HG03025 (cell line): ENCODE measurements around the gene TBL2.
"Not testable (repeated sequence)": the region's sequence is repeated elsewhere in the genome, so short reads cannot be mapped to it uniquely, and the experiment has no call there.

ENCODE experiments used
- ATAC-seq: cut with Tn5 transposase; IDR thresholded peaks from one replicate; pipeline ENCODE4 v1.9.1; 2021; ENCODE audit warnings: mild to moderate bottlenecking, moderate library complexity; ENCODE audit not compliant: unreplicated experiment, low FRiP score

Gene TBL2

DNA sequence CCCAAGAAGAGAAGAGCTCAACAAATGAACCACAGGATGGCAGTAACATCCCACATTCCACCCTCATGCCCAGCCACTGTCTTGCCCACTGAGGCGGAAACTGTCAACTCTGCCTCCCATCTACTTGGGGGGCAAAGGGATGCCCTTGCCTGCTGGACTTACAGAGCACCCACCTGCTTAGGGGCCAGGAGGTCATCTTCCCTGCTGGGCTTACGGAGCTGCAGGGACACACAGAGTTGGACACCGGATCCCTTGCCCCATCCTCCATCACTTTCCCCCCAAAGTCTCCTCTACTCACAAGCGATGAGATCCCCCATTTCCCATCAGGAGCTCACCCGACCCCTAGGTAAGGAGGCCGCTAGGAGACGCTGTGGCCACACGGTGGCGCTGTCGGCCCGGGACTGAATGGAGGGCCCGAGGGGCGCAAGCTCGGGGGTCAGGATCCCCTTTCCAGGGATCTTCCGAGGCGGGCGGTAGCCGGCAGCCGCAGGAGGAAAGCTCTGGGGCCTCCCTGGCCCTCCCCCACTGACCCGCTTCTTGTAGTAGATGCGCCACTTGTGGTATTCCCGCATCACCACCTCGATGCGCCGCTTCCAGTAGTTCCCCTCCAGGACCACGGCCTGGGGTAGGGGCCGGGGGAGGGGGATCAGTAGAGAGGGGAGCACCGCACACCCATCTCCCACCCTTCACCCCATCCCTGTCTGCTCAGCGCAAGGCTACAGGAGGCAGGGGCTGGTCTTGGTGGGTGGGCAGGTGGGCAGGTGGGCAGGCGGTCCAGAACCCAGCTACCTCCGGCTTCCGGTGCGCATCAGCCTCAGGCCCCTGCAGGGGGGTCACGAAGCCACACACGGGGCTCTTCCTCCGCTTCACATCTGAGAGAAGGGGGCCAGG, 28.7 kb upstream of the TBL2 start:
- no peak for ATAC-seq

DNA sequence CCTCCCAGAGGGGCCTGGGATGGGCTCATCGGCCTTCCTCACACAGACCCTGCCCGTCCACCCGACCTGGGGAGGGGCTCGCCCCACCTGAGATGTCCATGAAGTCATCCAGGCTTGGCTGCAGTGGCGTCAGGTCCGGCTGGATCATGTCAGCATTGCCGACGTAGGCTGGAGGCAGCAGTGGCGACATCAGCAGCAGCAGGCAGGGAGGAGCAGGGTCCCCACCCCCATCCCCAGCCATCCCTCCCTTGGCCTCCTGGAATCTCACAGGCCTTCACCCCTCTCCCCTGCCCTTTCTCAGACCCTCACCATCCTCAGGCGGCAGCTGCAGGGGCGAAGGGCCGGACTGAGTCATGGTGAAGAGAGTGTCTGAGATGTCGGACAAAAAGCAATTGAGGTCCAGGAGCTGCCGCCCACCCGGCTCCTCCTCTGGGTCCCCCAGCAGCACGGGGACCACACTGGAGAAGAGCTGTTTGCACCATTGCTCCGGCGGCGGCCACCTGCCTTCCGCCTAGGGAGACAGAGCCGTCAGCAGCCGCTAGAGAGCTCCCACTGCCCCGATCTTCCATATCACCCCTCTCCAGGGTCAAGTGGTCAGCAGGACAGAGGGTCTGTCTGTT, 27.3 kb upstream of the TBL2 start:
- ATAC-seq = no peak

DNA sequence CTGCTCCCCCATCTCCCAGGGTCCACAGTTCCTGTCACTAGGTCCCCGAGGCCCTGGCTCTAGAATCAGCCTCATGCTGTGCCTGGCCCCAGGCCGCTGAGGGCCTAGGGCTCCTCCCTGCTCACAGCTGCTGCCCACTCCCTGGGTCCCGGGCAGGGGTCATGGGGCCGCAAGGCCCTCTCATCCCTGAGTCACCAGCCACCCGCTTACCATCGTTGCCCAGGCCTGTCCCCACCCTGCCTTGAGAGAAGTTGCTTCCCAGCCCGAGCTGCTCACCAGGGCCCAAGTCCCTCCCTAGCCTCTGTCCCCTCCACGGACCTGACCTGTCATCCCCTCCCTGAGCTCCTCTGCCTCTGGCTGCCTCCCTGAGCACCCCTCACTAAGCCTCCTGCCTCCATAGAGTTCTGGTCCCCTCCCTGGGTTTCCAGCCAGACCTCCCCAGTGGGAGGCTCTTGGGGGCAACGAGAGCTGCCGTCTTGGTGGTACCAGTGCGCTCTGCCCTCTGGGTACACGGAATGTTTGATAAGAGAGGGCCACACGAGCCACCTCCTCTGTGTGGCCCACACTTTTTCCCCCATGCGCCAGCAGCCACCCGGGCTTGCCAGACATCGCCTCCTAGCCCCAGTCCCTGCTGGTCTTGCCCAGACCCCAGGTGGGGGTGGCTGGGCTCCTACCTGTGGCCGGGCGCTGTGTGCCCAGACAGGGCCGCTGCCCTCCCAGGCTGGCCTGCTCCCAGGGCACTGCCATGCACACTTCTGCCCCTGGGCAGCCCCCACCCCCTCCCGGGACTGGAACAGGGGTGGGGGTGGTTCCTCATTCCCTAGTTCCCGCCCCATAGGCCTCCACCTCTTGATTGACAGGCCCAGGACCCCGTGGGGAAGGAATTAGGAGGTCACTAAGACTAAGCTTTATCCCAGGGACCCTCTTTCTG, 24.6 kb upstream of the TBL2 start:
- no peak for ATAC-seq

DNA sequence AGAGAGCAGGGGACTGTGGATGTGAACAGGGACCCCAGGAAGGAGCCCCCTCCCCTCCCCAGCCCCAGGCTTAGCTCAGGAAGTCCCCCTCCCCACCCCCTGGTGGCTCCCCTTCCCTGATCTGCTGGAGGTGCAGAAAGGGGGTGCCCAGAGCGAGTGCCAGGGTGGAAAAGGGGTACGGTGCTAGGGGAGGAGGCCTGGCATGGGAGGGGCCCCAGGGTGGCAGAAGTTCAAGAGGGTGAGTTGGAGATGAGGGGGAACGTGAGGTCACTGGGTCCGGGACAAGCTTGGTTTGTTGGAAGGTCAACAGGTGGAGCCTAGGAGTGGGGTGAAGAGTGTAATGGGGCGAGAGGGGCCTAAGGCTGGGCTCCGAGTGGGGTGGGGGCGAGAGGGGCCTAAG, 21.5 kb upstream of the TBL2 start:
- no peak for ATAC-seq

DNA sequence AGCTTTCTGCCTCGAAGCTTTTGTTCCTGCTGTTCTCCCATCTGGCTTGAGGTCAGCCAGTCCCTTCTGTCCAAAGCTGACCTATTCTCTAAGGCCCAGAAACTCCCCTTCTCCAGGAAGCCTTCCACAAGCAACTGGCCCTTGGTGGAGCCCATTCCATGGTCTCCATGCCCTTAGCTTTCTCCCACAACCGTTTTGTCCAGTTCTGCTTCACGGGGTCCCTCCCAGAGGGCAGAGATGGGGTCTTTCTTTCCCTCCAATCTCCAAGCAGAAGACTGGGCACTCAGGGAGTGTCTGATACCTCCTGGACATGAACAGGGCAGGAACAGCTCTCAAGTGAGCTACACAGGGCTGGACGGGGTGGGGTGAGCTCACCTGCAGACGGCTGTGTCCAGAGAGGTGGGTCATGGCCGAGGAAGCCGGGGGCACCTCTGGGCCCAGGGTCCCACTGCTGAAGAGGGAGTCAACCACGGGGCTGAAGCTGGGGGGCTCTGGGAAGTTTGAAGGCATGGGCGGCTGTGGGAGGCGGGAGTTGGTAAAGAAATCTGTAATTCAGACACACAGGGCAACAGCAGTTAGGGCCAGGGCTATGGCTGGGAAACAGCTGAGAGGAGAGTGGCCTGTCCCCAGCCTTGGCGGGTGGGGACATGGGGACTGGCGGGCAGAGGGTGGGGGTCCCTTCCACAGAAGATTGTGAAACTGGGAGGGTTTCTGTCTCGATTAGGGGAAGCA, 20.9 kb upstream of the TBL2 start:
- ATAC-seq = no peak

DNA sequence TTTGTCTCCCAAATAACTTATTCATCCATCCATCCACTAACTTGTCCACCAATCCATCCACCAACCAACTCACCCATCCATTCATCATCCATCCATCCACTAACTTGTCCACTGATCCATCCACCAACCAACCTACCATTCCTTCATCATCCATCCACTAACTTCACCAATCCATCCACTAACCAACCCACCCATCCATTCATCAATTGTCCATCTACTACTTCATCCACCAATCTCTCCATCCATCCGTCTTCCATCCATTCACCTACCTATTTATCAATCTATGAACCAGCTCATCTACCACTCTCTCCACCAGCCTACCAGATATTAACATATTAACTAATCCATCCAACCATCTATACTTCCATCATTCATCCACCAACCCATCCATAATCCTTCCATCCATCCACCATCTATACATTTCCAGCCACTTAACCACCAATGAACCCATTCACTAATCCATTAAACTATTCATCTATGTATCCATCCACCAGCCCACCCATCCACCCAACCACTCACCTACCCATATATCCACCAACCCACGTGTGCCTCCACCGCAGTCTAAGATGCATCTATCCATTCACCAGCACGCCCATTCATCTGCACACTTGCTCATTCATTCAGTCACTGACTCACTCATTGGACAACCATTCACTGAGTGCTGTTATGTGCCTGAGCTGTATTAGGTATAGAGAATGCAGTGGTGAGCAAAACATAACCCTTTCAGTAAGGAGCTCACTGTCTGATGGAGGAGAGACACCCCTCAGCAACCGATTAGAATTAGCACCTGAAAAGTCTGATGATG, 19.8 kb upstream of the TBL2 start:
- ATAC-seq = no peak

DNA sequence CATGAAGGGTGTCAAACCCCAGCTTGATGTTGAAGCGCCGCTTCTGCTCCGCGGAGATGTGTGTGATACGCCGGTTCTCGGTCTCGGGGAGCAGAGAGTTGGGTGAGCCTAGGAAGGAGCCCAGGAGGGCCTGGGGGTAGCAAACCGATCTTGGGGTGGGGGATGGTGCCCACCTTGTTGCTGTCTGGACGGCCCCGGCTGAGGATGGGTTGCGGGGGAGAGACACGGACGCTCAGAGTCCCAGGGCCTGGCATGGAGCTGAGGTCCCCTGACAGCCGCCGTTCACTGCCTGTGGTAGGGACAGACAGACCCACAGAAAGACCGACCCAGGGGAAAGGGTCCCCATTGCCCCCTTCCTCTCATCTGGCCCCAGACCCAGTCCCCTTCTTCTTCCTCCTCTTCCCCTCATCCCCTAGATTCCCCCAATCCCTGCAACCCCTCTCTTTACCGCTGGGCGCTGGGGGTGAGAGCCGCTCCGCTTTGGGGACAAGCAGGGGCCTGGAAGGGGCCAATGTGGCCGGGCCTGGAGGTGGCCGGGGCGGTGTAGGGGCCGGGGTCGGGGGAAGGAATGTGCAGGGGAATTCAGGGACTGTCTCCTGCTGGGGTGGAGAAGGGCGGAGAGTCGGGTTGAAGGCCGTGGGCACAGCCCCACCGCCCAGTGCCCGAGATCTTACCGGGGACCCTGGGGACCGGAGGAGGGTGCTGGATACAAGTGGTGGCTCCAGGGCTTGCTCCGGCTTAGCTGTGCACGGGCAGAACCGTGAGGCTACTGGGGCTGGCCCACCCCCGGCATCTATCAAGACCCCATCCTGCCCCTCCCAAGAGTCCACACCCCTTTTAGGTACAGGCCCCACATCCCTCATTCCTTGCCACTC, 18.0 kb upstream of the TBL2 start:
- no peak for ATAC-seq

DNA sequence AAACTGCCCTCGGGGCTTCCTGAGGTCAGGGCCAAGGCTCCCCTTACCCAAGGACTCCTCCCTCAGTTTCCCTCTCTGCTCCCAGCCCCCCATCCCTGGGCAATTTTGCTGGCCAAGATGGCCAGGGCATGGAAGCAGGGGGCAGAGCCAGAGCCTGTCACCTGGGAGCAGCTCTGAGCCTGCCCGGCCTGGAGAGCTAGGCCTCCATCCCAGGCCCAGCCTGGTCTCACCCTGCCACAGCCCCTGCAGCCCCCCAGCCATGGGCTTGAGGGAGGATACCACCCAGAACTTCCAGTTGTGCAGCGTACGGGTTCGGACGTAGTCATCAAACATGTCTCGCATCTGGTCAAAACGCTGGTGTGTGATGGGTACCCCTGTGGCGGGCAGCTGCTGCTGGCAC, 17.0 kb upstream of the TBL2 start:
- no peak for ATAC-seq

DNA sequence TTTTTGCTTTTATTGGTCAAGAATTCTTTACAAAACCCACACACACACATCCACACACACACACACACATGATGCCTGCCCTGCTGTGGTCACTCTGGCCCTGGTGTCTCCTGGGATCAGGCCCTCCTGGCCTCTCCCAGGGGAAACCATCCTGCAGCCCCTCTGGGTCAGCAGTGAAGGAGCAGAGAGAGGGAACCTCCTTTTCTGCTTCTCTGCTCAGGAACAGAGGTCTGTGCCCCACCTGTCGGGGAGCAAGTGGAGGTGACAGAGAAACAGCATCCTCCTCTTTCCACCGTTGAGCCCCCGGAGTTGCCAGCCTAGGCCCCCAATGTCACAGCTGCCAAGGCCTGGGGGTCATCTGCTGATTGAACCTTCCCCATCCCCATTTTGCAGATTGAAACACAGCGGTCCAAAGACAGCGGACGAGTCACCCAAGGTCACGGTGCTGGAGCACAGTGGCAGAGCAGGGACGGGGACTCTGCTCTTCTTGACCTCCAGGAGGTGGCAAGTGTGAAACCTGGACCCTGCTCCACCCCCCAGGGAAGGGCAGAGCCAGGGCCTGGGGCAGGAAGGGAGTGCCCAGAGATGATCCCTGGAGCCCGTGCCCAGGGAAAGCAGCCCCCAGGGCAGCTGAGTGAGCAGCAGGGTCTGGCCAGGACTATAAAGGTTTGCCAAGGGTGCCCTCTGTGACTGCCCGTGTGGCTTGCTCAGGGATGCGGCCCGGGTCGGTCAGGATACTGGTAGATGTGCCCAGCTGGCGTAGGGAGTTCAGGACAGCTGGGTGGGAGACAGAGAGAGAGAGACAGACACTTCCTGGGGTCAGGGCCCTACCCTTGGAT, 15.0 kb upstream of the TBL2 start:
- ATAC-seq = no peak

DNA sequence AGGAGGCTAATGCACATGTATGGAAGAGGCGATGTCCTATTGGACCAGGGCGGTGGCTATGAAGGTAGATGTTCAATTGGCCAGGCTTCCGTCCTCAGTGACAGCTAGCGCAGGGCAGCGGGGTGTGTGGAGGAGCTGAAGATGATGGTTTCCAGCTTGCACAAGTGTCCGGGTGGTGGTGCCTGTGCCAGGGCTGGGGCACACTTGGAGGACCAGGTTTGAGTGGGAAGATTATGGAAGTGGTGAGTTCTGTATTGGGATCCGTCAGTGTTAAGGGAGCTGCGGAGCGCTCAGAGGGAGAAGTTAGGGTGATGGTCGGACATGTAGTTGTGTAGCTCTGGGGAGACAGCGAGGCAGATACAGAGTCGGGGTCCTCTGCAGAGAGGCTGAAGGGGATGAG, 8.5 kb upstream of the TBL2 start:
- ATAC-seq = no peak

DNA sequence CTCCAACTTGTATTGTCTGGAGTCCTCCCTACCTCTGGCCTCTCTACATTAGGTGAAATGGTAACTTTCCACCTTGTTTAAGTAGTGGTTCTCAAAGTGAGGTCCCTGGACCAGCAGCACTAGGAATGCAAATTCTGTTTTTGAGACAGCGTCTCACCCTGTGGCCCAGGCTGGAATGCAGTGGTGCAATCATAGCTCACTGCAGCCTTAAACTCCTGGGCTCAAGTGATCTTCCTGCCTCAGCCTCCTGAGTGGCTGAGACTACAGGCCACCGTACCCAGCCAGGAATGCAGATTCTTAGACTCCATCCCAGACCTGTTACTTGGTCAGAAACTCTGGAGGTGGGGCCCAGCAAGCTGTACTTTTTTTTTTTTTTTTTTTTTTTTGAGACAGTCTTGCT, 6.8 kb upstream of the TBL2 start:
- ATAC-seq = no peak

DNA sequence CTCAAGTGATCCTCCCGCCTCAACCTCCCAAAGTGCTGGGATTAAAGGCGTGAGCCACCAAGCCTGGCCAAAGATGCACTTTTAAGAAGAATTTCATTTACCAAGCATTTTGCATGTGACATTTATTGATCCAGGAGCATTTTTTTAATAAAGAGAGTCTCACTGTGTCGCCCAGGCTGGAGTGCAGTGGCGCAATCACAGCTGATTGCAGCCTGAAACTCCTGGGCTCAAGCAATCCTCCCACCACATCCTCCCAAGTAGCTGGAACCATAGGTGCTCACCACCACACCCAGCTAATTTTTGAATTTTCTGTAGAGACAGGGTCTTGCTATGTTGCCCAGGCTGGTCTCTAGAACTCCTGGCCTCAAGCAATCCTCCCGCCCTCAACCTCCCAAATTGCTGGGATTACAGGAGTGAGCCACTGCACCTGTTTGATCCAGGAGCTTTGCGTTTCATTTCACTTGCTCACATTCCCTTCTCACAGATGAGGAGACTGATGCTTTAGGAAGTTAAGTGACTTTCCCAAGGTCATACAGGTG, 4.4 kb upstream of the TBL2 start:
- no peak for ATAC-seq

DNA sequence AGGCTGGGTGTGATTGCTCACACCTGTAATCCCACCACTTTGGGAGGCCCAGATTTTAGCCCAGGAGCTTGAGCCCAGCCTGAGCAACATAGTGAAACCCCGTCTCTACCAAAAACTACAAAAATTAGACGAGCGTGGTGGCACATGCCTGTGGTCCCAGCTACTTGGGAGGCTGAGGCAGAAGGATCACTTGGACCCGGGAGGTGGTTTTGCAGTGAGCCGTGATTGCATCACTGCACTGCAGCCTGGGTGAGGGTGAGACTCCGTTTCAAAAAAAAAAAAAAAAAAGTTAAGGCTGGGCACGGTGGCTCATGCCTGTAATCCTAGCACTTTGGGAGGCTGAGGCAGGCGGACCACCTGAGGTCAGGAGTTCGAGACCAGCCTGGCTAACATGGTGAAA, 2.6 kb upstream of the TBL2 start:
- ATAC-seq = not testable (repeated sequence)

DNA sequence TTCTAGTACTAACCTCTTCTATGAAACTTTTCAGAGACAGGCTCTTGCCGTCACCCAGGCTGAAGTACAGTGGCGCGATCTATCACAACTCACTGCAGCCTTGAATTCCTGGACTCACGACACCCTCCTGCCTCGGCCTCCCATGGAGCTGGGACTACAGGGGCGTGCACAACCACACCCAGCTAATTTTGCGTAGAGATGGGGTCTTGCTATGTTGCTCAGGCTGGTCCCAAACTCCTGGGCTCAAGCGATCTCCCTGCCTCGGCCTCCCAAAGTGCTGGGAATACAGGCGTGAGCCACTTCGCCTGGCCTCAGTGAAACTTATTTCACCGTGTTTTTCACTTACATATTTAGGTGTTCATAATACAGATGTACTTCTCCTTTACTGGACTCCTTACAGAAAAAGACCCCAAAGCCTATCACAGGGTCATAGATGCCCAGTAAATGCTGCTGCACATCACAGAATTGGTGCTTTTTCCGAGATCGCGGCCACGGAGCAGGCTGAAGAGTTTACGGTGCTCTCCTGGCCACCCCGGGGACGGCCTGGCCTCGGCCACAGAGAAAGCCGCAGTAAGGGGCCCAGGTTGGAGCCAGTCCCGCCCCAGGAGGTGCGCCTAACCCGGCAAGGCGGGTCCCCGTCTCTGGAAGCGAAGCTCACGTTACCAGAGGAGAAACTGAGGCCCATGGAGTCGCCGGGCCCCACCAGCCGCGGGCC, 595 bp downstream of the TBL2 start:
- peak; percentile 30 for ATAC-seq

DNA sequence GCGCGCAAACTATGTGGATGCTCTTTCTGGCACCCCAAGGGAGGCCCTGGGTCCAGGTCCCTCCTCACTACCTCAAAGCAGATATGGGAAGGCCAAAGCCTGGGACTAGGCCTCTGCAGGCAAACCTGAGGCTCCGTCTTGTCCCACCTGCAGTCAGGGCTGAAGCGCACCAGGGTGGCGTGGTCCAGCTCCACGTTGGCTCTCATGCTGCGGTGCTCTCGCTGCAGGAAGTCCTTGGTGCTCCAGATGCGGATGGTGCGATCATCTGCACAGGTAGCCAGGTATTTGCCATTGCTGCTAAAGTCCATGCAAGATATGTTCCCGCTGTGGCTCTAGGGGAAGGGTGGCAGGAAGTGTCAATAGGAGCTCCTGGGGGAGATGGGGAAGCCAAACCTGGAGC, 4.6 kb downstream of the TBL2 start:
- no peak for ATAC-seq

DNA sequence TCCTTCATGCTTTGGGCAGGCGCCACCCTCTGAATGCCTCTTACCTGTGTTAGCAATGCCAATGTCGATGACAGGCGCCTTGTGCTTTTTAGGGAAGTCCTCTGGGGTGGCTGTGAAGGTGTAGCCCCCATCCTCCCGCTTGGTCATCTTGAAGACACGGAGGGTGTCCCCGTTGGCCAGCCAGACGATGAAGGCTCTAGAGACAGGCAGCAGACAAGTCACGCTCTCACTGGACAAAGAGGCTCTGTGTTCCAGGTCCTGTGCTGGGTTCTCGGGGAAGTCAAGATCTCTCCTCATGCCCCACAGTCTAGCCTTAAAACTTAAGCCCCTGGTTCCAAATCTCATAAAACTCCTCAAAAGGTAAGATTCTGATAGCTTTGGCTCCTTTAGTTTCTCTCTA, 5.1 kb downstream of the TBL2 start:
- ATAC-seq = no peak

DNA sequence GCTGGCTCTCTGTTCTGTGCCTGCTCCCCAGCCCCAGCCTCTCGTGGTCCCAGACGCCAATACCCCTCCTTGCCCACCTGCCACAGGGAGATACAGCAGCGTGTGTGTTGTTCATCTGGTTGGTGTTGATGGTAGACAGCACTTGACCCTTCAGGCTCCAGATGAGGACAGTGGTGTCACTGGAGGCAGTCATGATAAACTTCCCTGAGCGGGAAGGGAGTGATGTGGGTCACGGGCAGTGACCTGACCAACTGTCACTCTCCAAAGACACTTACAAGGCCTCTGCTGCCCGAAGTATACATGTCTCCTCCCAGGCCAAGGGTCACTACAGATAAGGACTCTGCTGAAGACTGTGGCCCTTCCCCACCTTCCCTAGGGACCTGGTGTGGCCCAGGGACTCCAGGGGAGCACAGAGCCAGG, 5.6 kb downstream of the TBL2 start:
- ATAC-seq = no peak
